MV-4-11 (cell line): ENCODE results near the gene EIF3K.

Source experiments
- DNase-seq: peaks from one replicate; lab custom pipeline; 2025; lab: John Stamatoyannopoulos, UW

EIF3K gene

GRCh38 chr19:38684078-38684861 is 65.3 kb downstream of the EIF3K start:
- peak; percentile 93 for DNase-seq

DNA sequence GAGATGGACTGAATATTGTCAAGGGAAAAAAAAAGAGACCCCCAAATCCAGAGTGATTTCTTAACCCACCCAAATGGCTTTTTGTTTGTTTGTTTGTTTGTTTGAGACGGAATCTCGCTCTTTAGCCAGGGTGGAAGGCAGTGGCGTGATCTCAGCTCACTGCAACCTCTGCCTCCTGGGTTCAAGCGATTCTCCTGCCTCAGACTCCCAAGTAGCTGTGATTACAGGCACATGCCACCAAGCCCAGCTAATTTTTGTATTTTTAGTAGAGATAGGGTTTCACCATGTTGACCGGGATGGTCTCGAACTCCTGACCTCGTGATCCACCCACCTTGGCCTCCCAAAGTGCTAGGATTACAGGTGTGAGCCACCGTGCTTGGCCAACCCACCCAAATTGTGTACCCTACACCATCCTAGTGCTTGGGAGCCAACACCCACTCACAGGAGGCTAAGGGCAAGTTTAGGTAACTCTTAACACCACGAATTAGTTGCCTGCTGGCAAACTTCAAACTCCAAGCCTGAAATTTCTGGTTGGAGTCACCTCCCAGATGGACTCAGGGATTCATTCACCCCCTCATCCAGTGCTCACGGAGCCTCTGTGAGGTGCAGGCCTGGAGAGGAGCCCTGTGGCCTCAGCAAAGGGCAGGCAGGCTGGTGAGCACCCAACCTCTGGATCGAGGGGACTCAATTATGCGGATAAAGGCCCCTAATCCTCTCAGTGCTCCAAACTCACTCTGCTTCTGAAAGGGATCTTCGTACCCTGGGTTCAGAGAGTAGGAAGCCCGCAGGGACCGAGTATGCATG is 66.1 kb downstream of the EIF3K start:
- DNase-seq = no peak

GRCh38 chr19:38685666-38686529 is 66.9 kb downstream of the EIF3K start:
- DNase-seq = peak; percentile 58

DNA sequence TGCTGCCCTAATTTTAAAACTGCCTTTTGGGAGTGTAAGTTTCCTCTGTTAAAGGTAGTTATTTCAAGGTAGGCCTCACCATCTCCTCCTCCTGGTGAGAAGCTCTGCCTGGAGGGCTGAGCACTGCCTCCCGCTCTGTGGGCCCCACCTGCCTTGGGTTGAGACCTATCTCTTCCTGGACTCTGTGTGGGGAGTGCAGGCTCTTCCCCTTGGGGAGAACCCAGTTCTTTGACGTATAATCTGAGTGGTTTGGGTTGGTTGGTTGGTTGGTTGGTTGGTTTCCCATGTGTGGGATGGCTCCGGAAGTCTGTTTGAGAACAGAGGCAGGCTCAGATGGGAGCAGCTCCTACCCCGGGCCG is 67.5 kb downstream of the EIF3K start:
- DNase-seq = no peak
